Endodermal cell (in vitro differentiated cells): ENCODE results near the gene POU2F3. TPM values are rescaled to one million over a fixed set of nuclear protein-coding genes. Genes with fewer than 3 reads are reported as not detected.
A peak's percentile ranks its signal among the peaks of the same experiment; 100 is the strongest.

ENCODE experiments used
- DNase-seq: peaks from one replicate; pipeline ENCODE4 v3.0.0-alpha.2; 2017
- H3K27ac ChIP-seq: 2 replicates; pipeline ENCODE4 v1.5.1; 2013; ENCODE audit warnings: mild to moderate bottlenecking, low read depth, low read length, moderate library complexity
- H3K27me3 ChIP-seq: 2 replicates; pipeline ENCODE4 v1.6.1; 2013; ENCODE audit warnings: mild to moderate bottlenecking, low read length, moderate library complexity; ENCODE audit not compliant: insufficient read depth, control insufficient read depth, poor library complexity, severe bottlenecking
- H3K36me3 ChIP-seq: 2 replicates; pipeline ENCODE4 v1.7.0; 2013; ENCODE audit warnings: mild to moderate bottlenecking, low read length, moderate library complexity; ENCODE audit not compliant: control insufficient read depth, insufficient read depth
- H3K4me1 ChIP-seq: one replicate; pipeline ENCODE4 v1.7.0; 2013; ENCODE audit warnings: low read length; ENCODE audit not compliant: control insufficient read depth, insufficient read depth
- H3K4me3 ChIP-seq: 2 replicates; pipeline ENCODE4 v1.5.1; 2013; ENCODE audit warnings: mild to moderate bottlenecking, low read length, moderate library complexity
- H3K9ac ChIP-seq: 2 replicates; pipeline ENCODE4 v1.6.1; 2013; ENCODE audit warnings: mild to moderate bottlenecking, low read length, moderate library complexity; ENCODE audit not compliant: poor library complexity, severe bottlenecking; ENCODE audit errors: extremely low read depth
- H3K9me3 ChIP-seq: 2 replicates; pipeline ENCODE4 v1.6.1; 2013; ENCODE audit warnings: mild to moderate bottlenecking, low read length, moderate library complexity; ENCODE audit not compliant: control insufficient read depth
- H3K27ac Mint-ChIP-seq: 2 replicates; pipeline ENCODE4 v1.8.0; 2020; ENCODE audit warnings: mixed read lengths
- H3K27me3 Mint-ChIP-seq: 2 replicates; pipeline ENCODE4 v1.8.0; 2021; ENCODE audit warnings: mild to moderate bottlenecking, mixed read lengths; ENCODE audit not compliant: insufficient read depth
- H3K36me3 Mint-ChIP-seq: 2 replicates; pipeline ENCODE4 v1.8.0; 2020; ENCODE audit warnings: low read depth, mixed read lengths
- H3K4me1 Mint-ChIP-seq: 2 replicates; pipeline ENCODE4 v1.8.0; 2020; ENCODE audit warnings: mixed read lengths
- H3K4me3 Mint-ChIP-seq: 2 replicates; pipeline ENCODE4 v1.8.0; 2020; ENCODE audit warnings: mild to moderate bottlenecking, moderate library complexity, mixed read lengths
- H3K9me3 Mint-ChIP-seq: 2 replicates; pipeline ENCODE4 v1.8.0; 2020; ENCODE audit warnings: mild to moderate bottlenecking, mixed read lengths
- WGBS, 2 experiments: methylation state at CpG; one replicate each; pipeline versions ENCODE4 v1.1.5 to v1.1.7; 2013; ENCODE audit warnings: missing lambda C conversion rate in 2 of 2, mixed read lengths in 1 of 2; ENCODE audit not compliant: insufficient coverage in 1 of 2, insufficient read length in 1 of 2; 5-methylcytosine and 5-hydroxymethylcytosine counted together
- total RNA-seq, 2 donors: library from RNA; stranded (reverse); fragmentation: NEBNext Ultra II Directional in 1 of 2; extraction: Animal tissue kit (Norgen Biotek cat#: 25700) in 1 of 2; gene quantifications; 2 replicates in 1 of 2; 3 replicates in 1 of 2; pipeline ENCODE4 v1.2.1, GENCODE V29; 2021
- TF ChIP-seq, protein P1 (sequence below): fragments of 200-600 bp; sonication (generic); conservative IDR thresholded peaks from 2 replicates; pipeline ENCODE4 v1.5.0; 2021; ENCODE audit warnings: antibody characterized with exemption, mild to moderate bottlenecking

POU2F3 gene
- total RNA-seq, 2 donors from 2014 or later: 0.46 TPM; not detected in 1

DNA sequence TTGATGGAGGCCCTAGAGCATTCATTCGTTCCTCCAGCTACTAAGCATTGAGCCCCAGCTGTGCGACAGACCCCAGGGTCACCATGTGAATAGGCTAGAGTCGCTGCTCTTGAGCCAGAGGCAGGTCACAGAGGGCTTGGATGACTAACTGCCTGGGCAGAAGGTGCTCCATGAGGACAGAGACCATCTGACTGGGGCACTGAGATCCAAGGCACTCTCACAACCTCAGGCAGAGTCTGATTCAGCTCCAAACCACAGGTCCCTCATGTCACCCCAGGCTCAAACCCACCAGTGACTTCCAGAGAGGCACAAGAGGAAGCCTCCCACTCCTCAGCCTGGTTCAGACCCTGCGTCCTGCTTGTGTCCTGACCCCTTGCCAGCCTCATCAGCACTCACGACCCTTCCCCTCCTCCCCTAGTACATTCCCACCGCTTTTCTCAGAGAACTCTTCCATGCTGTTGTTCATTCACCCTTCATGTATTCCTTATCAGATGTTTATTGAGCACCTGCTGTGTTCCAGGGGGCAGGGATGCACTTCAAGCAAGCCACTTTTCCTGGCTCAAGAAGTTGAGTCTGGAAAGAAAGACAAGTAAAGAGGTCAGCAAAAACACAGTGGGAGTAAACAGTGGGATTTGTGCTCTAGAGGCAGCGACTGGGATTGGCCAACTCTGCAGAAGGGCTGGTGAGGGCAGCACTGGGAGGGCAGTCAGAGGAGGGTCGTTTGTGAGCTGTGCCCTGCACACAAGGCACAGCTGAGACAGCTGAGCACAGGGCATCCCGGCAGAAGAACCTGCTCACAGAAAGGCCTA lies 19.8 kb upstream of the POU2F3 start:
- H3K27me3 ChIP-seq: peaks cover 49% of the 10 kb centered on the region
- no peaks in the 10 kb centered on the region for H3K9me3 Mint-ChIP-seq
- H3K9ac ChIP-seq: no peak overlapping the region
- TF ChIP-seq, protein P1, sequence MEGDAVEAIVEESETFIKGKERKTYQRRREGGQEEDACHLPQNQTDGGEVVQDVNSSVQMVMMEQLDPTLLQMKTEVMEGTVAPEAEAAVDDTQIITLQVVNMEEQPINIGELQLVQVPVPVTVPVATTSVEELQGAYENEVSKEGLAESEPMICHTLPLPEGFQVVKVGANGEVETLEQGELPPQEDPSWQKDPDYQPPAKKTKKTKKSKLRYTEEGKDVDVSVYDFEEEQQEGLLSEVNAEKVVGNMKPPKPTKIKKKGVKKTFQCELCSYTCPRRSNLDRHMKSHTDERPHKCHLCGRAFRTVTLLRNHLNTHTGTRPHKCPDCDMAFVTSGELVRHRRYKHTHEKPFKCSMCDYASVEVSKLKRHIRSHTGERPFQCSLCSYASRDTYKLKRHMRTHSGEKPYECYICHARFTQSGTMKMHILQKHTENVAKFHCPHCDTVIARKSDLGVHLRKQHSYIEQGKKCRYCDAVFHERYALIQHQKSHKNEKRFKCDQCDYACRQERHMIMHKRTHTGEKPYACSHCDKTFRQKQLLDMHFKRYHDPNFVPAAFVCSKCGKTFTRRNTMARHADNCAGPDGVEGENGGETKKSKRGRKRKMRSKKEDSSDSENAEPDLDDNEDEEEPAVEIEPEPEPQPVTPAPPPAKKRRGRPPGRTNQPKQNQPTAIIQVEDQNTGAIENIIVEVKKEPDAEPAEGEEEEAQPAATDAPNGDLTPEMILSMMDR: no peak
- peaks cover 75% of the 10 kb centered on the region for H3K27me3 Mint-ChIP-seq
- H3K36me3 Mint-ChIP-seq: no peaks in the 10 kb centered on the region
- DNase-seq: peak; percentile 52
- H3K27ac ChIP-seq: no peak overlapping the region
- no peaks in the 10 kb centered on the region for H3K4me1 ChIP-seq
- no peaks in the 10 kb centered on the region for H3K36me3 ChIP-seq
- H3K9me3 ChIP-seq: no peaks in the 10 kb centered on the region
- no peak overlapping the region for H3K4me3 ChIP-seq
- no peak overlapping the region for H3K27ac Mint-ChIP-seq
- 66 to 69% methylated on average over 8 to 9 of the region's 9 CpGs for WGBS, 2 experiments
- H3K4me1 Mint-ChIP-seq: peaks cover 31% of the 10 kb centered on the region
- H3K4me3 Mint-ChIP-seq: no peak overlapping the region

DNA sequence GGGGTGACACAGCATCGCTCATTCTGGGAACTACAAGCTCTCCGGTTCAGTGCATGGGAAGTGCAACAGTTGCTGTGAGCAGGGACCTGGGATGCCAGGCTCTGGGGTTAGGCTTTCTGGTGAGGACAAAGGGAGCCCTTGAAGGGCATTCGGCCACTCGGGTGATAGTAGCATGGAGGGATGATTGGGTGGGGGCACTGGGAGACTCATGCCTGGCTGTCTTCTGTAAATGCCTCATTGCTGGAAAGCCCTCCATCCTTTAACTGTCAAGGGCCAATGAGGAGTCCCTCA lies 19.2 kb upstream of the POU2F3 start:
- H3K27me3 ChIP-seq: peaks cover 44% of the 10 kb centered on the region
- H3K27ac ChIP-seq: no peak overlapping the region
- no peaks in the 10 kb centered on the region for H3K36me3 ChIP-seq
- no peaks in the 10 kb centered on the region for H3K9me3 ChIP-seq
- H3K4me1 ChIP-seq: no peaks in the 10 kb centered on the region
- Mint-ChIP-seq H3K4me1 (peaks cover 33% of the 10 kb centered on the region), H3K27ac (no peak overlapping the region), H3K27me3 (peaks cover 74% of the 10 kb centered on the region), H3K36me3 (no peaks in the 10 kb centered on the region), H3K4me3 (no peak overlapping the region), H3K9me3 (no peaks in the 10 kb centered on the region)
- WGBS, 2 experiments: 89% methylated on average over 4 of the region's 4 CpGs; no CpG with 5 or more reads in 1 of the 2 experiments
- no peak overlapping the region for H3K9ac ChIP-seq
- H3K4me3 ChIP-seq: no peak overlapping the region
- no peak for DNase-seq
- TF ChIP-seq, protein P1: no peak

DNA sequence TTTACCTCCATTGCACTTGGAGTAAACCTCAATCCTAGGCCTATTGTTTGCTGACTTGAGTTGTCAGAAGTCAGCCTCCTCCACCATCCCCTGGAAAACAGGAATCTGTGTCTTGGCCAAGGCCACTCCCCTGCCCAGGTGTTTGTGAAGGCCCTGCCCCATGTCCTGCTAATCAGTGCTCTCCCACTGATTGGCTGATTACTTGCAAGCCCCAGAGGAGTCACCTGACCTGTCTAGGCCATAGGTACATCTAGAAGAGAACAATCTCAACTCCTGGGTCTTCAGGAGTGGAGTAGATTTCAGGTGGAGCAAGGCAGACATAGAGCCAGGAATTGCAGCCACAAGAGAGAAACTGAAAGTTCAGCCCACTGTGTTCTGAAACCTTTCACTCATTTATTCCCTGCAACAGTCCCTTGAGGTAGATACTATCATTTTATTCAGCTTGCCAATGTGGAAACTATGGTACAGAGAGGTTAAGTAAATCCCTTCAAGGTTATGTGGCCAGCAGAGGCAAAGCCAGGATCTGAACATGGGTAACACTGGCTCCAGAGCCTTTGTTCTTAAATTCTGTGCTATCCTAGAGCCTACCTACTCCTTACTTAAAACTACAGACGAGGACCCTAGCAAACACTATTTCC lies 18.7 kb upstream of the POU2F3 start:
- TF ChIP-seq, protein P1: no peak
- Mint-ChIP-seq H3K27me3 (peaks cover 71% of the 10 kb centered on the region), H3K9me3 (no peaks in the 10 kb centered on the region), H3K4me3 (no peak overlapping the region), H3K4me1 (peaks cover 33% of the 10 kb centered on the region), H3K27ac (peak overlapping the region; percentile 52), H3K36me3 (no peaks in the 10 kb centered on the region)
- H3K27ac ChIP-seq: no peak overlapping the region
- no peaks in the 10 kb centered on the region for H3K4me1 ChIP-seq
- 91 to 100% methylated on average over 1 of the region's 1 CpG for WGBS, 2 experiments
- H3K9me3 ChIP-seq: no peaks in the 10 kb centered on the region
- no peaks in the 10 kb centered on the region for H3K36me3 ChIP-seq
- peaks cover 38% of the 10 kb centered on the region for H3K27me3 ChIP-seq
- H3K4me3 ChIP-seq: no peak overlapping the region
- peak; percentile 66 for DNase-seq
- H3K9ac ChIP-seq: no peak overlapping the region
